Suprapubic skin (tissue), 4 donors: Measurements from ENCODE around the gene UBN2. TPM values are rescaled to one million over a fixed set of nuclear protein-coding genes. Genes with fewer than 3 reads are reported as not detected.
"Not testable (repeated sequence)": the region's sequence is repeated elsewhere in the genome, so short reads cannot be mapped to it uniquely, and the experiment has no call there.

Source experiments
- DNase-seq, 2 donors: peaks; one replicate each; pipeline ENCODE4 v3.0.0-alpha.2; 2019; ENCODE audit warnings: low spot score in 2 of 2
- H3K27ac ChIP-seq: fragments of 200-600 bp; sonication (generic); one replicate; pipeline ENCODE4 v1.5.1; 2019
- H3K27me3 ChIP-seq: fragments of 200-600 bp; sonication (generic); one replicate; pipeline ENCODE4 v1.5.1; 2019
- H3K36me3 ChIP-seq: fragments of 200-600 bp; sonication (generic); one replicate; pipeline ENCODE4 v1.5.1; 2019
- H3K4me1 ChIP-seq: fragments of 200-600 bp; sonication (generic); one replicate; pipeline ENCODE4 v1.5.1; 2019
- H3K4me3 ChIP-seq: fragments of 200-600 bp; sonication (generic); one replicate; pipeline ENCODE4 v1.5.1; 2019; ENCODE audit warnings: mild to moderate bottlenecking
- H3K9me3 ChIP-seq: fragments of 200-600 bp; sonication (generic); one replicate; pipeline ENCODE4 v1.5.1; 2019
- CTCF ChIP-seq, 2 donors: fragments of 200-600 bp in 1 of 2; fragments of 450-650 bp in 1 of 2; sonication (generic) in 1 of 2; IDR thresholded peaks; one replicate each; pipeline ENCODE4 v1.5.1; 2016 to 2019; ENCODE audit warnings: antibody characterized with exemption in 2 of 2, mild to moderate bottlenecking in 1 of 2, moderate library complexity in 1 of 2
- EP300 ChIP-seq: sonication (generic); formaldehyde crosslinking; IDR thresholded peaks from one replicate; pipeline ENCODE4 v1.6.1; 2017; ENCODE audit warnings: antibody characterized with exemption
- POLR2A ChIP-seq, 2 donors: fragments of 450-650 bp; IDR thresholded peaks; one replicate each; pipeline ENCODE4 v1.6.1; 2017; ENCODE audit warnings: antibody characterized with exemption in 2 of 2, mild to moderate bottlenecking in 2 of 2, moderate library complexity in 2 of 2
- POLR2AphosphoS5 ChIP-seq, 3 donors: sonication (generic); formaldehyde crosslinking; IDR thresholded peaks; one replicate each; pipeline ENCODE4 v1.6.1; 2017; ENCODE audit warnings: antibody characterized with exemption in 3 of 3
- WGBS: methylation state at CpG from one replicate; pipeline ENCODE4 v1.1.5; 2018; 5-methylcytosine and 5-hydroxymethylcytosine counted together
- total RNA-seq, 4 donors: library from RNA; depleted of rRNA; stranded (reverse); fragments of >200 nt; gene quantifications; one replicate each; pipeline ENCODE4 v1.1.0, GENCODE V29; 2016

UBN2 gene
- total RNA-seq, 4 donors from 2014 or later, result 22.4 to 60.3 (median 29.2) TPM

- TF ChIP-seq EP300 (no peak), POLR2A (IDR thresholded peaks at IDR 0.05) (no peak), CTCF (IDR thresholded peaks at IDR 0.05) (no peak), POLR2AphosphoS5 (IDR thresholded peaks at IDR 0.05) (no peak)
- DNase-seq, result no peak
- peaks cover 18% of the 10 kb centered on the region for H3K9me3 ChIP-seq
- H3K36me3 ChIP-seq, result no peaks in the 10 kb centered on the region
- H3K4me1 ChIP-seq, result no peaks in the 10 kb centered on the region
- no peak overlapping the region for H3K27ac ChIP-seq
- no peaks in the 10 kb centered on the region for H3K27me3 ChIP-seq
- H3K4me3 ChIP-seq, result no peak overlapping the region
Observed at GRCh38 chr7:139205843-139206242, 25.2 kb upstream of the UBN2 start.

GRCh38 chr7:139212133-139212532 is 18.9 kb upstream of the UBN2 start:
- TF ChIP-seq POLR2A (IDR thresholded peaks at IDR 0.05) (no peak), POLR2AphosphoS5 (IDR thresholded peaks at IDR 0.05) (no peak), CTCF (IDR thresholded peaks at IDR 0.05) (no peak), EP300 (no peak)
- no peak overlapping the region for H3K27ac ChIP-seq
- H3K9me3 ChIP-seq, result no peaks in the 10 kb centered on the region
- no peak overlapping the region for H3K4me3 ChIP-seq
- no peaks in the 10 kb centered on the region for H3K27me3 ChIP-seq
- no peaks in the 10 kb centered on the region for H3K36me3 ChIP-seq
- DNase-seq, result no peak
- no peaks in the 10 kb centered on the region for H3K4me1 ChIP-seq
- 89% methylated on average over 2 of the region's 2 CpGs for WGBS

GRCh38 chr7:139213489-139213888 is 17.5 kb upstream of the UBN2 start:
- not testable (repeated sequence) for H3K9me3 ChIP-seq, H3K27ac ChIP-seq, DNase-seq, H3K27me3 ChIP-seq, H3K36me3 ChIP-seq, H3K4me1 ChIP-seq, H3K4me3 ChIP-seq
- 93% methylated on average over 6 of the region's 6 CpGs for WGBS

GRCh38 chr7:139218173-139218572 is 12.9 kb upstream of the UBN2 start:
- DNase-seq, result no peak
- WGBS, result 11% methylated on average over 1 of the region's 1 CpG
- H3K4me1 ChIP-seq, result no peaks in the 10 kb centered on the region
- H3K9me3 ChIP-seq, result no peaks in the 10 kb centered on the region
- no peaks in the 10 kb centered on the region for H3K27me3 ChIP-seq
- no peak for TF ChIP-seq CTCF (IDR thresholded peaks at IDR 0.05)
- TF ChIP-seq EP300, result no peak
- no peak for TF ChIP-seq POLR2AphosphoS5 (IDR thresholded peaks at IDR 0.05)
- TF ChIP-seq POLR2A (IDR thresholded peaks at IDR 0.05), result no peak
- no peak overlapping the region for H3K27ac ChIP-seq
- no peak overlapping the region for H3K4me3 ChIP-seq
- no peaks in the 10 kb centered on the region for H3K36me3 ChIP-seq

- TF ChIP-seq CTCF (IDR thresholded peaks at IDR 0.05), result no peak
- no peak for TF ChIP-seq POLR2A (IDR thresholded peaks at IDR 0.05)
- no peak for TF ChIP-seq POLR2AphosphoS5 (IDR thresholded peaks at IDR 0.05)
- no peak for TF ChIP-seq EP300
- WGBS, result 92% methylated on average over 2 of the region's 2 CpGs
- no peaks in the 10 kb centered on the region for H3K9me3 ChIP-seq
- H3K4me1 ChIP-seq, result no peaks in the 10 kb centered on the region
- H3K4me3 ChIP-seq, result no peak overlapping the region
- DNase-seq, result no peak
- no peaks in the 10 kb centered on the region for H3K27me3 ChIP-seq
- H3K27ac ChIP-seq, result no peak overlapping the region
- no peaks in the 10 kb centered on the region for H3K36me3 ChIP-seq
Observed at GRCh38 chr7:139224219-139224618, 6.8 kb upstream of the UBN2 start.

GRCh38 chr7:139224836-139225235 is 6.2 kb upstream of the UBN2 start:
- H3K4me1 ChIP-seq, H3K9me3 ChIP-seq, H3K36me3 ChIP-seq, H3K4me3 ChIP-seq, H3K27ac ChIP-seq, H3K27me3 ChIP-seq, DNase-seq: not testable (repeated sequence)
- 93% methylated on average over 18 of the region's 18 CpGs for WGBS

GRCh38 chr7:139225286-139226157 is 5.5 kb upstream of the UBN2 start:
- DNase-seq, H3K9me3 ChIP-seq, H3K4me1 ChIP-seq, H3K27ac ChIP-seq, H3K27me3 ChIP-seq, H3K4me3 ChIP-seq, H3K36me3 ChIP-seq: not testable (repeated sequence)
- 97% methylated on average over 28 of the region's 60 CpGs for WGBS

GRCh38 chr7:139226158-139226515 is 4.9 kb upstream of the UBN2 start:
- DNase-seq, H3K9me3 ChIP-seq, H3K27me3 ChIP-seq, H3K36me3 ChIP-seq, H3K4me1 ChIP-seq, H3K4me3 ChIP-seq, H3K27ac ChIP-seq: not testable (repeated sequence)
- 98% methylated on average over 14 of the region's 23 CpGs for WGBS

- H3K27me3 ChIP-seq, H3K27ac ChIP-seq, H3K4me3 ChIP-seq, H3K36me3 ChIP-seq, DNase-seq, H3K9me3 ChIP-seq, H3K4me1 ChIP-seq: not testable (repeated sequence)
- 93% methylated on average over 8 of the region's 8 CpGs for WGBS
Observed at GRCh38 chr7:139226988-139227488, 4.0 kb upstream of the UBN2 start.
